ENCODE data around the gene CUL4B. TPM values are rescaled to one million over a fixed set of nuclear protein-coding genes. Genes with fewer than 3 reads are reported as not detected.
A peak's percentile ranks its signal among the peaks of the same experiment; 100 is the strongest.

Gene CUL4B
- total and polyA plus RNA-seq, 4 donors: 6.0 to 24.9 (median 12.7) TPM

GRCh38 chrX:120514236-120514635, 46.5 kb downstream of the CUL4B start:
- Histone ChIP-seq H3K27ac (ENCODE audit: low read depth in 1 of 2, low read length in 2 of 2) (peak overlapping the region in 1 of 2 donors; percentile 39), H3K4me3 (ENCODE audit: low read depth in 1 of 3, low read length in 3 of 3) (peak overlapping the region in 1 of 3 donors; percentile 23), H3K36me3 (ENCODE audit: control insufficient read depth in 4 of 4, insufficient read depth in 3 of 4, low read depth in 1 of 4, low read length in 3 of 4) (no peaks in the 10 kb centered on the region), H3K9me3 (ENCODE audit: control insufficient read depth in 4 of 4, low read length in 3 of 4) (no peaks in the 10 kb centered on the region), H3K4me1 (ENCODE audit: control insufficient read depth in 4 of 4, insufficient read depth in 4 of 4, low read length in 3 of 4) (peaks cover 0 to 22% (median 17%) of the 10 kb centered on the region in 4 donors), H3K9ac (ENCODE audit: low read depth in 1 of 2, low read length in 2 of 2) (no peak overlapping the region), H3K27me3 (ENCODE audit: control insufficient read depth in 4 of 4, insufficient read depth in 4 of 4, low read length in 3 of 4) (no peaks in the 10 kb centered on the region)
- TF ChIP-seq FOXA1 (IDR thresholded peaks at IDR 0.05): no peak
- TF ChIP-seq NR2F2 (IDR thresholded peaks at IDR 0.05): no peak
- TF ChIP-seq SP1 (IDR thresholded peaks at IDR 0.05): no peak
- TF ChIP-seq, protein P1, sequence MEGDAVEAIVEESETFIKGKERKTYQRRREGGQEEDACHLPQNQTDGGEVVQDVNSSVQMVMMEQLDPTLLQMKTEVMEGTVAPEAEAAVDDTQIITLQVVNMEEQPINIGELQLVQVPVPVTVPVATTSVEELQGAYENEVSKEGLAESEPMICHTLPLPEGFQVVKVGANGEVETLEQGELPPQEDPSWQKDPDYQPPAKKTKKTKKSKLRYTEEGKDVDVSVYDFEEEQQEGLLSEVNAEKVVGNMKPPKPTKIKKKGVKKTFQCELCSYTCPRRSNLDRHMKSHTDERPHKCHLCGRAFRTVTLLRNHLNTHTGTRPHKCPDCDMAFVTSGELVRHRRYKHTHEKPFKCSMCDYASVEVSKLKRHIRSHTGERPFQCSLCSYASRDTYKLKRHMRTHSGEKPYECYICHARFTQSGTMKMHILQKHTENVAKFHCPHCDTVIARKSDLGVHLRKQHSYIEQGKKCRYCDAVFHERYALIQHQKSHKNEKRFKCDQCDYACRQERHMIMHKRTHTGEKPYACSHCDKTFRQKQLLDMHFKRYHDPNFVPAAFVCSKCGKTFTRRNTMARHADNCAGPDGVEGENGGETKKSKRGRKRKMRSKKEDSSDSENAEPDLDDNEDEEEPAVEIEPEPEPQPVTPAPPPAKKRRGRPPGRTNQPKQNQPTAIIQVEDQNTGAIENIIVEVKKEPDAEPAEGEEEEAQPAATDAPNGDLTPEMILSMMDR (IDR thresholded peaks at IDR 0.05; ENCODE audit: low read depth, low read length, missing input control): peak; percentile 51
- peak; percentile 73 to 82 for TF ChIP-seq RAD21 (IDR thresholded peaks at IDR 0.05)
- TF ChIP-seq RXRA (IDR thresholded peaks at IDR 0.05): peak in 1 of 2 donors; percentile 14
- DNase-seq (ENCODE audit: low spot score): no peak
- WGBS: 27% methylated on average over 1 of the region's 1 CpG

DNA sequence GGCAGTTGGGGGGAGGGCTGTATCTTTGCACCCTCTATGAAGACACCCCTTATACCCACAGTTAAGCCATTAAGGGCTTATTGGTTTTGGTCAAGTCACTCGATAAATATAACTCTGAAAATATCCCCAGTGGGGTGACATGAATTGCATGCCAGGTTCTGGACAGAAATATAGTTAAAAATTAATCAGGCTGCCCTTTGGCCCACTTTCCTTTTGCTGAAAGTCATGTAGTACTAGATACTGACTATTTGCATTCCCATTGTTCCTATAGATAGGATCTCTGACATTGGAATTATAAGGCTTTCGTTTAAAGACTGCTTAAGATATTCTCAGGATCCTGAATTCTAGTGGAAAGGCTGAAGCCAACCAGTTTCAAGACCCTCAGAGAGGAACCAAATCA, 48.1 kb downstream of the CUL4B start:
- Histone ChIP-seq H3K36me3 (ENCODE audit: control insufficient read depth in 4 of 4, insufficient read depth in 3 of 4, low read depth in 1 of 4, low read length in 3 of 4) (no peaks in the 10 kb centered on the region), H3K27me3 (ENCODE audit: control insufficient read depth in 4 of 4, insufficient read depth in 4 of 4, low read length in 3 of 4) (no peaks in the 10 kb centered on the region), H3K4me1 (ENCODE audit: control insufficient read depth in 4 of 4, insufficient read depth in 4 of 4, low read length in 3 of 4) (peaks cover 0 to 22% (median 17%) of the 10 kb centered on the region in 4 donors), H3K4me3 (ENCODE audit: low read depth in 1 of 3, low read length in 3 of 3) (no peak overlapping the region), H3K27ac (ENCODE audit: low read depth in 1 of 2, low read length in 2 of 2) (peak overlapping the region; percentile 69 to 75), H3K9ac (ENCODE audit: low read depth in 1 of 2, low read length in 2 of 2) (no peak overlapping the region), H3K9me3 (ENCODE audit: control insufficient read depth in 4 of 4, low read length in 3 of 4) (no peaks in the 10 kb centered on the region)
- WGBS: 34% methylated on average over 2 of the region's 2 CpGs
- no peak for DNase-seq (ENCODE audit: low spot score)
- peak; percentile 87 for TF ChIP-seq SP1 (IDR thresholded peaks at IDR 0.05)
- TF ChIP-seq NR2F2 (IDR thresholded peaks at IDR 0.05): no peak
- TF ChIP-seq ZBTB33 (IDR thresholded peaks at IDR 0.05): no peak
- peak; percentile 68 to 75 for TF ChIP-seq RXRA (IDR thresholded peaks at IDR 0.05)
- no peak for TF ChIP-seq GABPA (IDR thresholded peaks at IDR 0.05 in 1 of 2, conservative IDR thresholded peaks at IDR 0.05 in 1 of 2)
- TF ChIP-seq YY1 (IDR thresholded peaks at IDR 0.05): peak; percentile 10
- TF ChIP-seq JUND (IDR thresholded peaks at IDR 0.05): peak in 1 of 2 donors; percentile 16
- no peak for TF ChIP-seq ATF3 (IDR thresholded peaks at IDR 0.05)
- TF ChIP-seq REST (IDR thresholded peaks at IDR 0.05): no peak
- no peak for TF ChIP-seq EGR1 (IDR thresholded peaks at IDR 0.05; ENCODE audit: low read depth in 2 of 2)
- TF ChIP-seq HNF4G (IDR thresholded peaks at IDR 0.05): no peak
- peak in 1 of 2 donors; percentile 9 for TF ChIP-seq HNF4A (conservative IDR thresholded peaks at IDR 0.05)
- TF ChIP-seq, protein P1 (IDR thresholded peaks at IDR 0.05; ENCODE audit: low read depth, low read length, missing input control): no peak

Data from liver (tissue), 9 donors.